Upper lobe of left lung (tissue), 6 donors: ENCODE results near the gene ST6GALNAC2. TPM values are rescaled to one million over a fixed set of nuclear protein-coding genes. Genes with fewer than 3 reads are reported as not detected.
"Not testable (repeated sequence)": the region's sequence is repeated elsewhere in the genome, so short reads cannot be mapped to it uniquely, and the experiment has no call there.

Source experiments
- ATAC-seq, 2 donors: fragments of 200-7000 bp; cut with Tn5 transposase; one replicate each; pipeline ENCODE4 v1.9.1; 2022; ENCODE audit warnings: mild to moderate bottlenecking in 2 of 2, moderate library complexity in 2 of 2; ENCODE audit not compliant: low FRiP score in 2 of 2
- DNase-seq, 2 donors: peaks; one replicate each; pipeline ENCODE4 v3.0.0-alpha.2; 2019 to 2020
- H3K27ac ChIP-seq, 4 donors: fragments of 200-600 bp; sonication (generic); one replicate each; pipeline ENCODE4 v1.5.1; 2016 to 2019
- H3K27me3 ChIP-seq, 4 donors: fragments of 200-600 bp; sonication (generic); one replicate each; pipeline ENCODE4 v1.5.1; 2017 to 2019
- H3K36me3 ChIP-seq, 4 donors: fragments of 200-600 bp; sonication (generic); one replicate each; pipeline ENCODE4 v1.5.1; 2016 to 2019
- H3K4me1 ChIP-seq, 4 donors: fragments of 200-600 bp; sonication (generic); one replicate each; pipeline ENCODE4 v1.5.1; 2018 to 2019
- H3K4me3 ChIP-seq, 4 donors: fragments of 200-600 bp; sonication (generic); one replicate each; pipeline ENCODE4 v1.5.1; 2017 to 2019; ENCODE audit warnings: mild to moderate bottlenecking in 2 of 4, moderate library complexity in 1 of 4
- H3K9me3 ChIP-seq, 4 donors: fragments of 200-600 bp; sonication (generic); one replicate each; pipeline ENCODE4 v1.5.1; 2018 to 2019
- EP300 ChIP-seq, 4 donors: sonication (generic); formaldehyde crosslinking; IDR thresholded peaks; one replicate each; pipeline ENCODE4 v1.5.1; 2017; ENCODE audit warnings: antibody characterized with exemption in 4 of 4, control low read depth in 2 of 4
- POLR2A ChIP-seq, 4 donors: fragments of 450-650 bp; IDR thresholded peaks; one replicate each; pipeline ENCODE4 v1.5.1; 2016 to 2017; ENCODE audit warnings: antibody characterized with exemption in 4 of 4, mild to moderate bottlenecking in 2 of 4
- POLR2AphosphoS5 ChIP-seq, 2 donors: sonication (generic); formaldehyde crosslinking; IDR thresholded peaks; one replicate each; pipeline ENCODE4 v1.5.1; 2017; ENCODE audit warnings: antibody characterized with exemption in 2 of 2
- WGBS, 2 donors: methylation state at CpG; one replicate each; pipeline ENCODE4 v1.1.5; 2017 to 2018; 5-methylcytosine and 5-hydroxymethylcytosine counted together
- total RNA-seq, 6 donors: library from RNA; depleted of rRNA in 4 of 6; stranded (reverse); fragments of >200 nt in 4 of 6; gene quantifications; one replicate each; pipeline versions ENCODE4 v1.1.0 to v1.2.1, GENCODE V29; 2016 to 2021
- TF ChIP-seq, protein P1 (sequence below), 6 experiments: fragments of 450-650 bp in 4 of 6; fragments of 200-600 bp in 2 of 6; sonication (generic) in 2 of 6; IDR thresholded peaks; one replicate each; pipeline ENCODE4 v1.5.1; 2016 to 2019; ENCODE audit warnings: antibody characterized with exemption in 6 of 6
- donor health status: DM: no; HTN: no; CAD: no; lungs with moderate emphysema.
- donor health status: DM: no; HTN: yes; CAD: no; lungs with severe emphysema.

Gene ST6GALNAC2
- total RNA-seq, 6 donors from 2014 or later, result 24.4 to 63.5 (median 39.8) TPM

DNA sequence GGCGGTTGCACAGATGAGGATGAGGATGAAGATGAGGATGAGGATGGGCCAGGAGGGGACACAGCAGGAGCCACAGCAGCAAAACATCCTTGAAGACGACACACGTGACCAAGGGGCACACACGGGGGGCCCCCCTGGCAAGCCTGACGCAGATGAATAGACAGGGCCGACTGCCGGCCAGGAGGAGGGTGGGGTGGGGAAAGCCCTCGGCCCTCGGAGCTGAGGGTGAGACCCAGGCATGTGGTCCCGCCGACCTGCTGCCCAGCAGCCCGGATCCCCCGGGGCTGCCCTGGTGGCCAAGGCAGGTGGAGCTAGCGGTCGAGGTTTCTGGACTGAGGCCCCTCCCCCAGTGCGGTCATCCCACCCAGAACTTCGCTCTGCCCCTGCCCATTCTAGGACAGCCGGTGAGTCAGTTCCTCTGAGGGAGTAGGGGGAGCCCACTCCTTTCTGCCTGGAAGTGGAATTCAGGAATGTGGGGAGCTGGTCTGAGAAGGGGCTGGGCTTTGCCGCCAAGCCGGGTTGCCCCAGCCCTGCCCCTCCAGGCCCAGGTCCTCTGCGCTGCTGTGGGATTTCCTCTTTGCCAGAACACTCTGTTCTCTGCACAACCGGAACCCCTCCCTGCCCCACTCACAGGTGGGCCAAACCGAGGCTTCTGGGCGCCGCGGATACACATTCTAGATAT lies 58.1 kb downstream of the ST6GALNAC2 start:
- peak; percentile 74 to 82 for TF ChIP-seq POLR2AphosphoS5 (IDR thresholded peaks at IDR 0.05)
- peak in 1 of 4 donors; percentile 56 for TF ChIP-seq POLR2A (IDR thresholded peaks at IDR 0.05)
- TF ChIP-seq, protein P1, sequence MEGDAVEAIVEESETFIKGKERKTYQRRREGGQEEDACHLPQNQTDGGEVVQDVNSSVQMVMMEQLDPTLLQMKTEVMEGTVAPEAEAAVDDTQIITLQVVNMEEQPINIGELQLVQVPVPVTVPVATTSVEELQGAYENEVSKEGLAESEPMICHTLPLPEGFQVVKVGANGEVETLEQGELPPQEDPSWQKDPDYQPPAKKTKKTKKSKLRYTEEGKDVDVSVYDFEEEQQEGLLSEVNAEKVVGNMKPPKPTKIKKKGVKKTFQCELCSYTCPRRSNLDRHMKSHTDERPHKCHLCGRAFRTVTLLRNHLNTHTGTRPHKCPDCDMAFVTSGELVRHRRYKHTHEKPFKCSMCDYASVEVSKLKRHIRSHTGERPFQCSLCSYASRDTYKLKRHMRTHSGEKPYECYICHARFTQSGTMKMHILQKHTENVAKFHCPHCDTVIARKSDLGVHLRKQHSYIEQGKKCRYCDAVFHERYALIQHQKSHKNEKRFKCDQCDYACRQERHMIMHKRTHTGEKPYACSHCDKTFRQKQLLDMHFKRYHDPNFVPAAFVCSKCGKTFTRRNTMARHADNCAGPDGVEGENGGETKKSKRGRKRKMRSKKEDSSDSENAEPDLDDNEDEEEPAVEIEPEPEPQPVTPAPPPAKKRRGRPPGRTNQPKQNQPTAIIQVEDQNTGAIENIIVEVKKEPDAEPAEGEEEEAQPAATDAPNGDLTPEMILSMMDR (IDR thresholded peaks at IDR 0.05), result peak in 5 of 6 experiments; percentile 29 to 77 (median 46)
- TF ChIP-seq EP300 (IDR thresholded peaks at IDR 0.05), result peak; percentile 15 to 93 (median 68)
- Histone ChIP-seq H3K36me3 (no peaks in the 10 kb centered on the region), H3K4me1 (peaks cover 67 to 75% (median 69%) of the 10 kb centered on the region in 4 donors), H3K27ac (peak overlapping the region; percentile 85 to 93 (median 90)), H3K4me3 (peak overlapping the region in 3 of 4 donors; percentile 10 to 27 (median 19)), H3K27me3 (no peaks in the 10 kb centered on the region), H3K9me3 (no peaks in the 10 kb centered on the region)
- 24 to 30% methylated on average over 13 to 16 of the region's 26 CpGs for WGBS, 2 donors
- ATAC-seq (peak; percentile 53 to 60), DNase-seq (peak; percentile 78 to 84)

DNA sequence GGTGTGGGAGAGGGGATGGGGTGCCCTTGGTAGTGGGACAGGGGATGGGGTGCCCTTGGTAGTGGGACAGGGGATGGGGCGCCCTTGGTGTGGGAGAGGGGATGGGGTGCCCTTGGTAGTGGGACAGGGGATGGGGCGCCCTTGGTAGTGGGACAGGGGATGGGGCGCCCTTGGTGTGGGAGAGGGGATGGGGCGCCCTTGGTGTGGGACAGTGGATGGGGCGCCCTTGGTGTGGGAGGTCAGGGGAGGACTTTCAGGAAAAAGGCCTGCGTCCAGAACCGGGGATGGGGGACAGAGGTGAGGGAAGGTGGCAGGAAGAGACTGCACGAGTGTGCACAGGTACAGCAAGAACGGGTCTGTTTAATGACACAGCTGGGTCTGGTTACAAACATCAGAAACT lies 58.6 kb downstream of the ST6GALNAC2 start:
- DNase-seq, H3K27me3 ChIP-seq, H3K36me3 ChIP-seq, ATAC-seq, H3K9me3 ChIP-seq, H3K4me3 ChIP-seq: not testable (repeated sequence)
- 74 to 75% methylated on average over 8 to 9 of the region's 9 CpGs for WGBS, 2 donors
- peaks cover 67 to 75% (median 69%) of the 10 kb centered on the region in 4 donors for H3K4me1 ChIP-seq
- peak overlapping the region; percentile 85 to 93 (median 90) for H3K27ac ChIP-seq

DNA sequence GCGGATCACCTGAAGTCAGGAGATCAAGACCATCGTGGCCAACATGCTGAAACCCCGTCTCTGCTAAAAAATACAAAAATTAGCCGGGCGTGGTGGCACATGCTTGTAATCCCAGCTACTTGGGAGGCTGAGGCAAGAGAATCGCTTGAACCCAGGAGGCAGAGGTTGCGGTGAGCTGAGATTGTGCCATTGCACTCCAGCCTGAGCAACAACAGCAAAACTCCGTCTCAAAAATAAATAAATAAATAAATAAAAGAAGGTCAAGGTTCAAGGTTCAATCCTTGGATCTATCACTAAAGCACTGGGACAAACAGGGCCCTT lies 60.2 kb downstream of the ST6GALNAC2 start:
- 83 to 88% methylated on average over 8 of the region's 8 CpGs for WGBS, 2 donors
- H3K36me3 ChIP-seq, H3K27me3 ChIP-seq, DNase-seq, H3K4me3 ChIP-seq, ATAC-seq, H3K9me3 ChIP-seq: not testable (repeated sequence)
- peaks cover 56 to 61% (median 58%) of the 10 kb centered on the region in 4 donors for H3K4me1 ChIP-seq
- peak overlapping the region in 3 of 4 donors; percentile 70 to 79 (median 78) for H3K27ac ChIP-seq

DNA sequence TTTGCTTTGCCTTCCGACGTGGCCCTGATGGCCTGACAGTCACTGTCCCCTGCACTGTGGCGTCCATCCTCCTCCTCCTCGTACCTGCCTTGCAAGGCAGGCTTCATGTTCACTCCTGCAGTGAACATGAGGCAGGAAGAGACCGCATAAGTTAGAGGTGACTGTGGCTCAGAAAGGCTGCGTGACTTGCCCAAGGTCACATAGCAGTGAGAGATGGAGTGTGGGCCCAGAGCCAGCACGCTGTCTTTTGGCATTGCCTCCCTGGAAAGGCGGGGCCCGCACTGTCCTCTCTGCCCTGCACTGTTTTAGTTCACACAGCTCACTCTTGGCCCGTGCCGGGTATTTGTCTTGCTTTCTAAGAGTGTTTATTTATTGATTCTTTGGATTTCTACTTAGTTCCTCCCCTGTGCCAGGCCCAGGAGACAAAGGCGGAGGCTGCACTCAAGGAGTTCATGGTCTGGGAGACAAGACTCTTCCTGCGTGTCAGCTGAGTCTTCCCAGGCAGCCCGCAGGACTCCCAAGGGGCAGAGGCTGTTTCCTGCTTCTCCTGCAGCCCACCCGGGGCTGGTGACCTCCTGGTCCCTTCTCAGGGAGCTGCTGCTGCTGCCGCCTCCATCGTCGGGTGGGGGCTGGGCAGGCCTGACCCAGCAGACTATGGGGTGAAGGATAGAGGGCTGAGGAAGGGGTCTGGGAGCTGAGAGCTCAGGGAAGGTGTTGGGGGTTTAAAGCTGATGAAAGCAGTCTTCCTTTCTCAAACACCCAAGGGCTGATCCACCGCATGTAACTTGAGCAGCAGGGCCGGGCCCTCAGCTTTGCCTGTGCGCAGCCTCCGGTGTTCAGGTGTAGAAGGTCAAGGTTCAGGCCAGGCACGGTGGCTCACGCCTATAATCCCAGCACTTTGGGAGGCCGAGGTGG lies 60.8 kb downstream of the ST6GALNAC2 start:
- no peaks in the 10 kb centered on the region for H3K27me3 ChIP-seq
- peak in 1 of 2 donors; percentile 52 for TF ChIP-seq POLR2AphosphoS5 (IDR thresholded peaks at IDR 0.05)
- no peak for TF ChIP-seq EP300 (IDR thresholded peaks at IDR 0.05)
- TF ChIP-seq, protein P1 (IDR thresholded peaks at IDR 0.05), result no peak
- WGBS, 2 donors, result 57 to 62% methylated on average over 25 of the region's 25 CpGs
- H3K4me3 ChIP-seq, result no peak overlapping the region
- H3K36me3 ChIP-seq, result no peaks in the 10 kb centered on the region
- no peaks in the 10 kb centered on the region for H3K9me3 ChIP-seq
- H3K4me1 ChIP-seq, result peaks cover 50 to 55% (median 52%) of the 10 kb centered on the region in 4 donors
- H3K27ac ChIP-seq, result peak overlapping the region in 3 of 4 donors; percentile 70 to 79 (median 78)
- DNase-seq (peak in 1 of 2 donors; percentile 54), ATAC-seq (peak in 1 of 2 donors; percentile 25)

DNA sequence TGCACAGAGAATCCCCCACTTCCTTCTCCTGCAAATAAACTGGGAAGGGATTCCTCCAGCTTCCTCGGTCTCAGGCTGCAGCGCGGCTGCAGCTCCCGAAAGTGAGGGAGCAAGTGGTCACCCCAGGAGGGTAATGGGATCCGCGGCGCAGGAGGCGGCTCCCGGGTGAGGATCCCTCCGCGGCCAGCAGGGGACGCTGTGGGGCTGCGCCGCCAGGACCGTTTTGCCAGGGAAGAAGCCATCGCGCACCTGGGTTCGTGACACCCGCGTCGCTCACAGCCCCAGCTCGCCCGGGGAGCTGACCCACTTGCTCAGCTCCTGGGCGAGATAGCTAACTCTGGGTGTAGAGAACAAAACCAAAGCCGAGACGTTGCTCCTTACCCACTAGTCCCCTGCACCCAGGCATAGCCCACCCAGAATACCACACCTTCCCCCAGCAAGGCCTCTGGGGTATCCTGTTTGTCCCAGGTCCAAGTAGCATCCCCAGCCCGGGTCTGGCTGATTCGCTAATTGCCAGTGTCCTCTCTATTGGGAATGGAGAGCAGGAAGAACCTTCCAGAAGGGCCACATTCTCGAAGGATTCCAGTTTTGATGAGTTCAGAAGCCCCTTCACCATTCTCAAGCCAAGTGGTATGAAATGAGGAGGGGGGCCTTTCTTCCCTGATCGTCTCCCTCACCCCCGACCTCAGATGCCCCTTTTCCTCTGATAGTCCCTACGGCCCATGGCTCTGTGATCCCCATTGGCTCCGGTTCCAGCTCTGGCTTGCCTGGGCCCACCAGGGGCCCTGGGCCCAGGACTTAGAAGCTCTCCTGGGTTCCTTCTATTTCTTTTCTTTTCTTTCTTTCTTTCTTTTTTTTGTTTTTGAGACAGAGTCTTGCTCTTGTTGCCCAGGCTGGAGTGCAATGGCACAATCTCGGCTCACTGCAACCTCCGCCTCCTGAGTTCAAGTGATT lies 62.3 kb downstream of the ST6GALNAC2 start:
- peaks cover 35 to 40% (median 37%) of the 10 kb centered on the region in 4 donors for H3K4me1 ChIP-seq
- no peak overlapping the region for H3K4me3 ChIP-seq
- TF ChIP-seq, protein P1 (IDR thresholded peaks at IDR 0.05), result peak; percentile 99 to 100 (median 99)
- TF ChIP-seq POLR2A (IDR thresholded peaks at IDR 0.05), result no peak
- no peak overlapping the region for H3K27ac ChIP-seq
- no peaks in the 10 kb centered on the region for H3K36me3 ChIP-seq
- 22 to 42% methylated on average over 15 to 35 of the region's 35 CpGs for WGBS, 2 donors
- no peaks in the 10 kb centered on the region for H3K9me3 ChIP-seq
- peak; percentile 85 to 97 for DNase-seq
- no peaks in the 10 kb centered on the region for H3K27me3 ChIP-seq
- peak; percentile 86 to 87 for ATAC-seq

DNA sequence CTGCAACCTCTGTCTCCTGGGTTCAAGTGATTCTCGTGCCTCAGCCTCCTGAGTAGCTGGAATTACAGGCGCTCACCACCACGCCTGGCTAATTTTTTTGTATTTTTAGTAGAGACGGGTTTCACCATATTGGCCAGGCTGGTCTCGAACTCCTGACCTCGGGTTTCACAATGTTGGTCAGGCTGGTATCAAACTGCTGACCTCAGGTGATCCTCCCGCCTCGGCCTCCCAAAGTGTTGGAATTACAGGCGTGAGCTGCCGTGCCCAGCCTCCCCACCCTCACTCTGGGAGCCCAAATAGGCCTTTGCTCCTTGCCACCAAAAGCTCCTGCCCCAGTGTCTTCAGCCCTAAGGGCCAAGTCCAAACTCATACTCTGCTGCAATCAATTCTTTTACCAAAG lies 64.0 kb downstream of the ST6GALNAC2 start:
- ATAC-seq, H3K36me3 ChIP-seq, DNase-seq, H3K9me3 ChIP-seq, H3K4me3 ChIP-seq, H3K27me3 ChIP-seq, H3K27ac ChIP-seq: not testable (repeated sequence)
- H3K4me1 ChIP-seq, result peaks cover 20 to 25% (median 22%) of the 10 kb centered on the region in 4 donors
- WGBS, 2 donors, result 87 to 90% methylated on average over 7 to 10 of the region's 10 CpGs
